Measurements from ENCODE around the gene GSG1L2. TPM values are rescaled to one million over a fixed set of nuclear protein-coding genes. Genes with fewer than 3 reads are reported as not detected.

GSG1L2 gene
- total and polyA plus RNA-seq, 2 of the 13 experiments (the other 11 are each of a cell fraction or from before 2014, with no cell fraction given) = not detected

GRCh38 chr17:9850151-9850550 is 28.3 kb upstream of the GSG1L2 start:
- no peak for ATAC-seq
- CTCF ChIA-PET (ENCODE audit: low intra/inter-chr PET ratio, low total read pairs) = no interaction called here

GRCh38 chr17:9845306-9845705 is 23.4 kb upstream of the GSG1L2 start:
- WGBS (ENCODE audit: low lambda C conversion rate) = 39% methylated on average over 4 of the region's 4 CpGs
- no peak for TF ChIP-seq MYC (CRISPR knock-in tag; IDR thresholded peaks at IDR 0.05; ENCODE audit: borderline replicate concordance)
- TF ChIP-seq GTF2F1 (IDR thresholded peaks at IDR 0.05; ENCODE audit: low read length) = no peak
- TF ChIP-seq FLYWCH1 (CRISPR knock-in tag; IDR thresholded peaks at IDR 0.05) = no peak
- no TSS peak for BruUV-seq (replicated peaks)
- no peak overlapping the region for H2AFZ ChIP-seq (ENCODE audit: low read length)
- H3K9ac ChIP-seq (ENCODE audit: insufficient read depth, low read depth, low read length) = no peak overlapping the region
- DNase-seq (ENCODE audit: low spot score) = no peak
- H3K9me3 ChIP-seq (ENCODE audit: low read length) = no peaks in the 10 kb centered on the region
- no peaks in the 10 kb centered on the region for H3K79me2 ChIP-seq (ENCODE audit: insufficient read depth, low read length)
- H3K4me2 ChIP-seq (ENCODE audit: low read depth, low read length) = no peak overlapping the region
- no peaks in the 10 kb centered on the region for H3K36me3 ChIP-seq (replicated peaks in 1 of 2; ENCODE audit: control insufficient read depth in 1 of 2, insufficient read depth in 2 of 2, low read length in 2 of 2)
- H3K4me3 ChIP-seq (replicated peaks in 1 of 3; ENCODE audit: insufficient read depth in 1 of 3, low read depth in 2 of 3, low read length in 3 of 3) = no peak overlapping the region
- no peak for FAIRE-seq
- peaks cover 27% of the 10 kb centered on the region for H3K4me1 ChIP-seq (ENCODE audit: insufficient read depth, low read length)
- ATAC-seq = no peak
- in situ Hi-C loops (cut with HindIII; ENCODE audit: extremely low pct_ligation_motif_present, low pct_unique_long_range_greater_than_20kb) = no loop called here
- H3K27ac ChIP-seq (ENCODE audit: extremely low read length, insufficient read depth, low read length) = no peak overlapping the region
- intact Hi-C loops (cut with micrococcal nuclease; ENCODE audit: unreplicated experiment) = no loop called here
- POLR2A ChIA-PET = no interaction called here
- H4K20me1 ChIP-seq (ENCODE audit: insufficient read depth, low read length) = no peaks in the 10 kb centered on the region
- CTCF ChIA-PET (ENCODE audit: low intra/inter-chr PET ratio, low total read pairs) = no interaction called here
- no peaks in the 10 kb centered on the region for H3K27me3 ChIP-seq (ENCODE audit: control insufficient read depth in 1 of 2, insufficient read depth in 2 of 2, low read length in 2 of 2)

More at GRCh38 chr17:9850151-9850550, 28.3 kb upstream of the GSG1L2 start:
- Histone ChIP-seq H3K27me3 (ENCODE audit: control insufficient read depth in 1 of 2, insufficient read depth in 2 of 2, low read length in 2 of 2) (no peaks in the 10 kb centered on the region), H3K36me3 (replicated peaks in 1 of 2; ENCODE audit: control insufficient read depth in 1 of 2, insufficient read depth in 2 of 2, low read length in 2 of 2) (no peaks in the 10 kb centered on the region), H3K79me2 (ENCODE audit: insufficient read depth, low read length) (no peaks in the 10 kb centered on the region), H3K27ac (ENCODE audit: extremely low read length, insufficient read depth, low read length) (no peak overlapping the region), H3K9me3 (ENCODE audit: low read length) (no peaks in the 10 kb centered on the region), H4K20me1 (ENCODE audit: insufficient read depth, low read length) (no peaks in the 10 kb centered on the region), H3K4me1 (ENCODE audit: insufficient read depth, low read length) (no peaks in the 10 kb centered on the region), H3K4me2 (ENCODE audit: low read depth, low read length) (no peak overlapping the region), H2AFZ (ENCODE audit: low read length) (no peak overlapping the region), H3K9ac (ENCODE audit: insufficient read depth, low read depth, low read length) (no peak overlapping the region), H3K4me3 (replicated peaks in 1 of 3; ENCODE audit: insufficient read depth in 1 of 3, low read depth in 2 of 3, low read length in 3 of 3) (no peak overlapping the region)
- no TSS peak for BruUV-seq (replicated peaks)
- 18% methylated on average over 5 of the region's 5 CpGs for whole genome bisulfite sequencing (ENCODE audit: low lambda C conversion rate)
- intact Hi-C loops (cut with micrococcal nuclease; ENCODE audit: unreplicated experiment) (no loop called here), in situ Hi-C loops (cut with HindIII; ENCODE audit: extremely low pct_ligation_motif_present, low pct_unique_long_range_greater_than_20kb) (no loop called here)
- FAIRE-seq (no peak), DNase-seq (ENCODE audit: low spot score) (no peak)
- TF ChIP-seq CCDC6 (CRISPR knock-in tag; IDR thresholded peaks at IDR 0.05) (no peak), SMAD9 (CRISPR knock-in tag; IDR thresholded peaks at IDR 0.05) (no peak)
- POLR2A ChIA-PET = no interaction called here
